HepG2 (cell line): Measurements from ENCODE around the gene GNG10. TPM values are rescaled to one million over a fixed set of nuclear protein-coding genes. Genes with fewer than 3 reads are reported as not detected.
"Not testable (repeated sequence)": the region's sequence is repeated elsewhere in the genome, so short reads cannot be mapped to it uniquely, and the experiment has no call there.

Source experiments
- ATAC-seq: fragments of 200-7000 bp; cut with Tn5 transposase; 3 replicates; pipeline ENCODE4 v1.9.1; 2020; ENCODE audit warnings: mild to moderate bottlenecking, moderate library complexity
- BruUV-seq: library from RNA; stranded (reverse); fragments of 400-500 nt; replicated peaks from 2 replicates; lab custom pipeline; 2021; lab: Mats Ljungman, UMichigan
- CTCF ChIA-PET: fragments of 300-600 bp; formaldehyde crosslinking; extraction: SDS; loops from one replicate; lab custom pipeline; 2021; ENCODE audit warnings: low total read pairs, inconsistent platforms, low intra/inter-chr PET ratio; lab: Yijun Ruan, JAX
- POLR2A ChIA-PET: fragments of 350-600 bp; sonication (Branson Sonifier 250); formaldehyde crosslinking; loops from one replicate; lab custom pipeline; 2020; ENCODE audit warnings: antibody characterized with exemption, inconsistent platforms; lab: Yijun Ruan, JAX
- DNase-seq: peaks from one replicate; pipeline ENCODE4 v3.0.0-alpha.2; 2015; ENCODE audit warnings: low spot score
- FAIRE-seq: peaks from 3 replicates; lab custom pipeline; 2011; peaks lifted over from hg19 to GRCh38; lab: Jason Lieb, UNC
- H2AFZ ChIP-seq: one replicate; pipeline ENCODE4 v1.6.1; 2011; ENCODE audit warnings: low read length, inconsistent platforms
- H3K27ac ChIP-seq: fragments of 300-600 bp; 3 replicates; pipeline ENCODE4 v1.8.0; 2011; ENCODE audit warnings: mixed run types, mild to moderate bottlenecking, mixed read lengths, low read length, inconsistent platforms; ENCODE audit not compliant: insufficient read depth; ENCODE audit errors: extremely low read length
- H3K27me3 ChIP-seq, 2 experiments: fragments of 200-600 bp in 1 of 2; 2 replicates in 1 of 2; 3 replicates in 1 of 2; pipeline versions ENCODE4 v1.6.0 to v1.8.0; 2011; ENCODE audit warnings: low read length in 2 of 2, mild to moderate bottlenecking in 2 of 2, moderate library complexity in 2 of 2, inconsistent platforms in 1 of 2; ENCODE audit not compliant: insufficient read depth in 2 of 2, control insufficient read depth in 1 of 2
- H3K36me3 ChIP-seq, 2 experiments: fragments of 200-600 bp in 1 of 2; replicated peaks in 1 of 2; 2 replicates in 1 of 2; 3 replicates in 1 of 2; pipeline versions ENCODE4 v1.5.1 to v1.8.0; 2011; ENCODE audit warnings: low read length in 2 of 2, inconsistent platforms in 1 of 2; ENCODE audit not compliant: insufficient read depth in 2 of 2, control insufficient read depth in 1 of 2
- H3K4me1 ChIP-seq: 2 replicates; pipeline ENCODE4 v1.5.1; 2012; ENCODE audit warnings: low read length, inconsistent platforms; ENCODE audit not compliant: insufficient read depth
- H3K4me2 ChIP-seq: 2 replicates; pipeline ENCODE4 v1.6.0; 2011; ENCODE audit warnings: low read depth, low read length, inconsistent platforms
- H3K4me3 ChIP-seq, 3 experiments: fragments of 200-600 bp in 1 of 3; sonication (generic), shearing (Covaris generic) in 1 of 3; replicated peaks in 1 of 3; 2 replicates each; pipeline ENCODE4 v1.5.1; 2011 to 2016; ENCODE audit warnings: low read length in 3 of 3, inconsistent platforms in 2 of 3, low read depth in 2 of 3, mild to moderate bottlenecking in 2 of 3, control low read depth in 1 of 3, mixed read lengths in 1 of 3; ENCODE audit not compliant: insufficient read depth in 1 of 3
- H3K79me2 ChIP-seq: one replicate; pipeline ENCODE4 v1.6.1; 2011; ENCODE audit warnings: low read length, inconsistent platforms; ENCODE audit not compliant: insufficient read depth
- H3K9ac ChIP-seq: 2 replicates; pipeline ENCODE4 v1.6.0; 2011; ENCODE audit warnings: mild to moderate bottlenecking, low read depth, low read length, inconsistent platforms; ENCODE audit not compliant: insufficient read depth
- H3K9me3 ChIP-seq: 2 replicates; pipeline ENCODE4 v1.5.1; 2012; ENCODE audit warnings: mild to moderate bottlenecking, low read length
- H4K20me1 ChIP-seq: 2 replicates; pipeline ENCODE4 v1.6.0; 2011; ENCODE audit warnings: inconsistent platforms, mild to moderate bottlenecking, low read length, moderate library complexity; ENCODE audit not compliant: insufficient read depth
- HNRNPK ChIP-seq: fragments of 200-400 bp; formaldehyde crosslinking; IDR thresholded peaks from 2 replicates; pipeline ENCODE4 v1.6.1; 2018; ENCODE audit warnings: low read length, low read depth, moderate library complexity, mild to moderate bottlenecking; ENCODE audit not compliant: poor library complexity, severe bottlenecking
- RNF2 ChIP-seq: fragments of 450-650 bp; conservative IDR thresholded peaks from 2 replicates; pipeline ENCODE4 v1.6.1; 2016; ENCODE audit warnings: low read depth
- ZMYM4 ChIP-seq: sonication (generic); formaldehyde crosslinking; IDR thresholded peaks from 2 replicates; pipeline ENCODE4 v1.8.1; 2023; ENCODE audit warnings: mild to moderate bottlenecking, missing genetic modification reagents
- WGBS: methylation state at CpG from one replicate; pipeline ENCODE4 v1.1.6; 2017; ENCODE audit warnings: low lambda C conversion rate; 5-methylcytosine and 5-hydroxymethylcytosine counted together
- in situ Hi-C: cut with HindIII; loops from 2 replicates; pipeline ENCODE4 v1.10.0; 2017; ENCODE audit warnings: low pct_unique_long_range_greater_than_20kb; ENCODE audit not compliant: extremely low pct_ligation_motif_present
- intact Hi-C: fragments of 100-400 bp; cut with micrococcal nuclease; formaldehyde crosslinking; loops from one replicate; pipeline ENCODE4 v1.10.0; 2022; ENCODE audit not compliant: unreplicated experiment
- polyA plus RNA-seq, 8 experiments: library from polyadenylated mRNA; depleted of rRNA in 3 of 8; stranded (reverse) in 7 of 8; unstranded in 1 of 8; fragments of >200 nt; fragmentation: Illumina TruSeq in 4 of 8; extraction: Trizol in 4 of 8; gene quantifications; 2 replicates each; pipeline versions ENCODE4 v1.2.1 to v1.2.3, GENCODE V29; 2011 to 2016; ENCODE audit warnings: low read depth in 4 of 8, missing spikeins in 1 of 8, mixed read lengths in 1 of 8; ENCODE audit not compliant: insufficient read depth in 1 of 8
- total RNA-seq, 5 experiments: library from RNA; depleted of rRNA; stranded (reverse); fragments of >200 nt; fragmentation: Illumina TruSeq; extraction: Trizol; gene quantifications; 2 replicates each; pipeline ENCODE4 v1.2.3, GENCODE V29; 2016; ENCODE audit warnings: low read depth in 1 of 5

The GNG10 gene
- total and polyA plus RNA-seq, 2 of the 13 experiments (the other 11 are each of a cell fraction or from before 2014, with no cell fraction given) = 29.8 to 32.4 TPM

GRCh38 chr9:111668026-111668573, 6.7 kb downstream of the GNG10 start:
- no peak overlapping the region for H3K9ac ChIP-seq
- H3K36me3 ChIP-seq = peaks cover 2 to 8% of the 10 kb centered on the region in 2 experiments; a peak in 3 of 5 replicates
- TF ChIP-seq RNF2 (no peak), HNRNPK (peak; percentile 91), ZMYM4 (no peak)
- H3K79me2 ChIP-seq = no peaks in the 10 kb centered on the region
- H3K9me3 ChIP-seq = no peaks in the 10 kb centered on the region
- in situ Hi-C loops = no loop called here
- no peak overlapping the region for H3K4me2 ChIP-seq
- no peaks in the 10 kb centered on the region for H3K27me3 ChIP-seq
- DNase-seq = no peak
- ChIA-PET POLR2A (no interaction called here), CTCF (no interaction called here)
- 100% methylated on average over 1 of the region's 1 CpG for WGBS
- ATAC-seq = no peak
- H2AFZ ChIP-seq = no peak overlapping the region
- no peak for FAIRE-seq
- H3K4me3 ChIP-seq = no peak overlapping the region
- BruUV-seq = no TSS peak
- H3K4me1 ChIP-seq = peaks cover 5% of the 10 kb centered on the region
- no peak overlapping the region for H3K27ac ChIP-seq
- 0 out of 2 replicates have a peak, but pooled peaks cover 4% of the 10 kb centered on the region for H4K20me1 ChIP-seq
- intact Hi-C loops = no loop called here

- H3K36me3 ChIP-seq, CTCF ChIA-PET, in situ Hi-C loops, BruUV-seq, H3K27ac ChIP-seq, H3K9me3 ChIP-seq, H3K9ac ChIP-seq, H3K27me3 ChIP-seq, H4K20me1 ChIP-seq, H3K4me2 ChIP-seq, FAIRE-seq, DNase-seq, H3K79me2 ChIP-seq, POLR2A ChIA-PET, intact Hi-C loops, H2AFZ ChIP-seq, ATAC-seq, H3K4me1 ChIP-seq, H3K4me3 ChIP-seq: not testable (repeated sequence)
- WGBS = 92% methylated on average over 10 of the region's 11 CpGs
These were observed 7.2 kb downstream of the GNG10 start for GRCh38 chr9:111668601-111669000.
